Breast epithelium (tissue), 4 donors: ENCODE measurements around the gene ZNF202. TPM values are rescaled to one million over a fixed set of nuclear protein-coding genes. Genes with fewer than 3 reads are reported as not detected.

Experiments
- DNase-seq, 2 donors: peaks; one replicate each; pipeline ENCODE4 v3.0.0-alpha.2; 2019; ENCODE audit warnings: low spot score in 2 of 2
- H3K27ac ChIP-seq, 2 donors: fragments of 200-600 bp; sonication (generic) in 1 of 2; one replicate each; pipeline ENCODE4 v1.5.1; 2016 to 2019; ENCODE audit warnings: mild to moderate bottlenecking in 1 of 2
- H3K27me3 ChIP-seq, 2 donors: fragments of 200-600 bp; sonication (generic) in 1 of 2; one replicate each; pipeline versions ENCODE4 v1.5.1 to v1.6.0; 2017 to 2019; ENCODE audit warnings: control low read depth in 1 of 2, mild to moderate bottlenecking in 1 of 2
- H3K36me3 ChIP-seq: fragments of 200-600 bp; one replicate; pipeline ENCODE4 v1.5.1; 2019
- H3K4me1 ChIP-seq, 2 donors: fragments of 200-600 bp; sonication (generic); one replicate each; pipeline ENCODE4 v1.5.1; 2016 to 2019; ENCODE audit warnings: control low read depth in 1 of 2
- H3K4me3 ChIP-seq, 3 donors: fragments of 200-600 bp; sonication (generic); 1 replicate in 2 of 3; 2 replicates in 1 of 3; pipeline ENCODE4 v1.5.1; 2016 to 2019; ENCODE audit warnings: mild to moderate bottlenecking in 3 of 3, moderate library complexity in 2 of 3
- H3K9me3 ChIP-seq, 2 donors: fragments of 200-600 bp; sonication (generic) in 1 of 2; one replicate each; pipeline ENCODE4 v1.5.1; 2016 to 2019; ENCODE audit warnings: control low read depth in 1 of 2
- CTCF ChIP-seq, 3 donors: fragments of 450-650 bp; IDR thresholded peaks; one replicate each; pipeline ENCODE4 v1.5.1; 2016 to 2017; ENCODE audit warnings: antibody characterized with exemption in 3 of 3, mild to moderate bottlenecking in 3 of 3, moderate library complexity in 3 of 3
- POLR2A ChIP-seq: fragments of 450-650 bp; IDR thresholded peaks from one replicate; pipeline ENCODE4 v1.6.1; 2016; ENCODE audit warnings: antibody characterized with exemption, mild to moderate bottlenecking, moderate library complexity
- POLR2AphosphoS5 ChIP-seq, 3 donors: sonication (generic); formaldehyde crosslinking; IDR thresholded peaks; one replicate each; pipeline ENCODE4 v1.6.1; 2017; ENCODE audit warnings: antibody characterized with exemption in 3 of 3
- intact Hi-C: fragments of 100-400 bp; cut with DNase I; formaldehyde crosslinking; loops from one replicate; pipeline ENCODE4 v1.15.1; 2023; ENCODE audit warnings: low total_unique reads
- total RNA-seq, 3 donors: library from RNA; depleted of rRNA; stranded (reverse); fragments of >200 nt; gene quantifications; one replicate each; pipeline ENCODE4 v1.1.0, GENCODE V29; 2016

The ZNF202 gene
- total RNA-seq, result 10 to 100 TPM in 2 of 3 donors, 1 to 10 TPM in 1; 7.0 to 12.9 (median 12.1) TPM

- peak within 1 kb of the TSS; percentile 82 to 94 for H3K27ac ChIP-seq
- DNase-seq, result peak; percentile 81 to 89
- peak in 1 of 3 donors; percentile 13 for TF ChIP-seq CTCF (IDR thresholded peaks at IDR 0.05)
- peak; percentile 68 to 81 (median 69) for TF ChIP-seq POLR2AphosphoS5 (IDR thresholded peaks at IDR 0.05)
- peak; percentile 45 for TF ChIP-seq POLR2A
- no peaks in the 10 kb centered on the region for H3K27me3 ChIP-seq
- H3K36me3 ChIP-seq, result no peaks in the 10 kb centered on the region
- peak within 1 kb of the TSS; percentile 82 to 98 (median 91) for H3K4me3 ChIP-seq
- peaks cover 0 to 8% of the 10 kb centered on the region in 2 donors for H3K4me1 ChIP-seq
- intact Hi-C loops, result no loop called here
- H3K9me3 ChIP-seq, result no peaks in the 10 kb centered on the region
These were observed at the start of gene ZNF202 for GRCh38 chr11:123741159-123742030. ZNF202 (minus strand) TSS chr11:123741660; CDS start chr11:123730888, 10,772 bp downstream.

- Histone ChIP-seq H3K9me3 (peaks cover 0 to 6% of the 10 kb centered on the region in 2 donors), H3K4me3 (no peak overlapping the region), H3K27me3 (no peaks in the 10 kb centered on the region), H3K4me1 (no peaks in the 10 kb centered on the region), H3K27ac (no peak overlapping the region), H3K36me3 (no peaks in the 10 kb centered on the region)
- TF ChIP-seq POLR2AphosphoS5 (IDR thresholded peaks at IDR 0.05) (no peak), CTCF (IDR thresholded peaks at IDR 0.05) (no peak), POLR2A (no peak)
- intact Hi-C loops, result no loop called here
- DNase-seq, result no peak
These were observed 42.1 kb upstream of the ZNF202 start for GRCh38 chr11:123783536-123783935.

GRCh38 chr11:123778511-123778910 lies 37.1 kb upstream of the ZNF202 start:
- no peaks in the 10 kb centered on the region for H3K27me3 ChIP-seq
- peaks cover 3% of the 10 kb centered on the region for H3K36me3 ChIP-seq
- no peaks in the 10 kb centered on the region for H3K4me1 ChIP-seq
- no peaks in the 10 kb centered on the region for H3K9me3 ChIP-seq
- TF ChIP-seq CTCF (IDR thresholded peaks at IDR 0.05) (no peak), POLR2AphosphoS5 (IDR thresholded peaks at IDR 0.05) (no peak), POLR2A (no peak)
- intact Hi-C loops, result loop anchor here (5.0 kb wide), 1 partner anchor 779 kb away; no protein-coding TSS in a partner anchor
- DNase-seq, result no peak
- no peak overlapping the region for H3K4me3 ChIP-seq
- H3K27ac ChIP-seq, result no peak overlapping the region

GRCh38 chr11:123775715-123776549 lies 34.5 kb upstream of the ZNF202 start:
- TF ChIP-seq CTCF (IDR thresholded peaks at IDR 0.05) (no peak), POLR2A (no peak), POLR2AphosphoS5 (IDR thresholded peaks at IDR 0.05) (no peak)
- Histone ChIP-seq H3K27me3 (no peaks in the 10 kb centered on the region), H3K36me3 (peaks cover 3% of the 10 kb centered on the region), H3K27ac (no peak overlapping the region), H3K4me3 (no peak overlapping the region), H3K4me1 (no peaks in the 10 kb centered on the region), H3K9me3 (no peaks in the 10 kb centered on the region)
- no peak for DNase-seq
- intact Hi-C loops, result loop anchor here (5.0 kb wide), 1 partner anchor 781 kb away; no protein-coding TSS in a partner anchor
